Esophagus squamous epithelium (tissue), 5 donors: ENCODE data around the gene GLTP. TPM values are rescaled to one million over a fixed set of nuclear protein-coding genes. Genes with fewer than 3 reads are reported as not detected.

Experiments used
- DNase-seq: peaks from one replicate; lab custom pipeline; 2025; lab: John Stamatoyannopoulos, UW
- H3K27ac ChIP-seq, 4 donors: fragments of 200-600 bp; sonication (generic); one replicate each; pipeline ENCODE4 v1.5.1; 2016 to 2019; ENCODE audit warnings: mild to moderate bottlenecking in 1 of 4
- H3K27me3 ChIP-seq, 4 donors: fragments of 200-600 bp; sonication (generic); 1 replicate in 3 of 4; 2 replicates in 1 of 4; pipeline versions ENCODE4 v1.5.1 to v1.6.0; 2017 to 2021; ENCODE audit warnings: antibody characterized with exemption in 1 of 4
- H3K36me3 ChIP-seq, 3 donors: fragments of 200-600 bp; sonication (generic); one replicate each; pipeline ENCODE4 v1.5.1; 2016 to 2019
- H3K4me1 ChIP-seq, 3 donors: fragments of 200-600 bp; sonication (generic); one replicate each; pipeline ENCODE4 v1.5.1; 2017 to 2019
- H3K4me3 ChIP-seq, 4 donors: fragments of 200-600 bp; sonication (generic); 1 replicate in 3 of 4; 2 replicates in 1 of 4; pipeline ENCODE4 v1.5.1; 2016 to 2019; ENCODE audit warnings: mild to moderate bottlenecking in 2 of 4, moderate library complexity in 1 of 4
- H3K9me3 ChIP-seq, 3 donors: fragments of 200-600 bp; sonication (generic); one replicate each; pipeline ENCODE4 v1.5.1; 2016 to 2019
- POLR2A ChIP-seq, 4 donors: fragments of 450-650 bp; IDR thresholded peaks; one replicate each; pipeline ENCODE4 v1.6.1; 2017; ENCODE audit warnings: antibody characterized with exemption in 4 of 4, mild to moderate bottlenecking in 4 of 4, moderate library complexity in 3 of 4
- WGBS, 2 donors: methylation state at CpG; one replicate each; pipeline ENCODE4 v1.1.5; 2018; 5-methylcytosine and 5-hydroxymethylcytosine counted together
- intact Hi-C: fragments of 100-400 bp; cut with DNase I; formaldehyde crosslinking; loops from one replicate; pipeline ENCODE4 v1.15.0; 2022
- total RNA-seq, 4 donors: library from RNA; depleted of rRNA; stranded (reverse); fragments of >200 nt; gene quantifications; one replicate each; pipeline ENCODE4 v1.1.0, GENCODE V29; 2016
- TF ChIP-seq, protein P1 (sequence below), 6 experiments: fragments of 450-650 bp in 4 of 6; fragments of 200-600 bp in 2 of 6; sonication (generic) in 2 of 6; IDR thresholded peaks; one replicate each; pipeline ENCODE4 v1.5.1; 2016 to 2019; ENCODE audit warnings: antibody characterized with exemption in 6 of 6, mild to moderate bottlenecking in 4 of 6, moderate library complexity in 4 of 6
- donor health status: DM: yes; HTN: yes; CAD: no.

Gene GLTP
- total RNA-seq, 4 donors from 2014 or later = 315 to 901 (median 457) TPM

DNA sequence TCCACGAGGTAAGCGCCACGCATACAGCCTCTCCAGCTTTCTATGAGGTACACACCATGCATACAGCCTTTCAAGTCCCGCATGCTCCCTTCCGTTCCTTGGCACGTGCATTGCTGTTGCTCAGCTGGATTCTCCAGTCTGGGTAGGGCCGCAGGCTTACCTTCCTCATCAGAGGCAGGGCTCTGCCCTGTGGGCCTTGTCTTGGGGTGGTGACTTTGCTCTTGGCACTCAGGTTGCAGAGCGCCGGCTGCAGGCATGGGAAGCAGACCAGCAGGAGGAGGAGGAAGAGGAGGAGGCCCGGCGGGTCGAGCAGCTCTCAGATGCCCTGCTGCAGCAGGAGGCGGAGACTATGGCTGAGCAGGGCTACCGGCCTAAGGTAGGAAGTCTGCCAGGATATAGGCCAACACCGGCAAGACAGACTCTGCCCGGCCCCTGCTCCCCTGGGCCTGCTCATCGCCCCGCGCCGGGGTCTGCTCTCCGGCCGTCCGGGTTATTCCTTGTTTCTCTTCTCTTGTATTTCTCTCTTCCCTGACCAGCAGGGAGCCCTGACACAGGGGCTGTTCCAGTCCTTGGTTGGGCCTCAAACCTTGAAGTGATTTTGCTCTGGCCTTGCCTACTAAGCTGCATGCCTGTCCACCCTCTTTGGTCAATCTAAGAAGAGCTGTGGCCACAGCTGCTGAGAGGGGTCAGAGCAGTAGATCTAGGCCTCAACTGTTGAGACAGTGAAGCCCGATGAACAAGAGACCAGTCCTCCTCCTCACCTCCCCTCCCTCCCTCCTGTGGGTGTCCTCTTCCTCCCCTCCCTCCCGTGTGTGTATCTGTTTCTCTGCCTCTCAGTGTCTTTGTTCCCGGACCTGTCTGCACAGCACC, 35.1 kb upstream of the GLTP start:
- Histone ChIP-seq H3K27ac (peak overlapping the region in 3 of 4 donors; percentile 68 to 72 (median 69)), H3K27me3 (no peaks in the 10 kb centered on the region), H3K4me3 (no peak overlapping the region), H3K9me3 (no peaks in the 10 kb centered on the region), H3K36me3 (peaks cover 36 to 100% (median 37%) of the 10 kb centered on the region in 3 donors), H3K4me1 (peaks cover 0 to 23% (median 6%) of the 10 kb centered on the region in 3 donors)
- TF ChIP-seq, protein P1, sequence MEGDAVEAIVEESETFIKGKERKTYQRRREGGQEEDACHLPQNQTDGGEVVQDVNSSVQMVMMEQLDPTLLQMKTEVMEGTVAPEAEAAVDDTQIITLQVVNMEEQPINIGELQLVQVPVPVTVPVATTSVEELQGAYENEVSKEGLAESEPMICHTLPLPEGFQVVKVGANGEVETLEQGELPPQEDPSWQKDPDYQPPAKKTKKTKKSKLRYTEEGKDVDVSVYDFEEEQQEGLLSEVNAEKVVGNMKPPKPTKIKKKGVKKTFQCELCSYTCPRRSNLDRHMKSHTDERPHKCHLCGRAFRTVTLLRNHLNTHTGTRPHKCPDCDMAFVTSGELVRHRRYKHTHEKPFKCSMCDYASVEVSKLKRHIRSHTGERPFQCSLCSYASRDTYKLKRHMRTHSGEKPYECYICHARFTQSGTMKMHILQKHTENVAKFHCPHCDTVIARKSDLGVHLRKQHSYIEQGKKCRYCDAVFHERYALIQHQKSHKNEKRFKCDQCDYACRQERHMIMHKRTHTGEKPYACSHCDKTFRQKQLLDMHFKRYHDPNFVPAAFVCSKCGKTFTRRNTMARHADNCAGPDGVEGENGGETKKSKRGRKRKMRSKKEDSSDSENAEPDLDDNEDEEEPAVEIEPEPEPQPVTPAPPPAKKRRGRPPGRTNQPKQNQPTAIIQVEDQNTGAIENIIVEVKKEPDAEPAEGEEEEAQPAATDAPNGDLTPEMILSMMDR (IDR thresholded peaks at IDR 0.05) = peak in 1 of 6 experiments; percentile 17
- TF ChIP-seq POLR2A (IDR thresholded peaks at IDR 0.05) = no peak
- WGBS, 2 donors = 63 to 88% methylated on average over 19 to 21 of the region's 26 CpGs
- intact Hi-C loops = no loop called here
- no peak for DNase-seq

DNA sequence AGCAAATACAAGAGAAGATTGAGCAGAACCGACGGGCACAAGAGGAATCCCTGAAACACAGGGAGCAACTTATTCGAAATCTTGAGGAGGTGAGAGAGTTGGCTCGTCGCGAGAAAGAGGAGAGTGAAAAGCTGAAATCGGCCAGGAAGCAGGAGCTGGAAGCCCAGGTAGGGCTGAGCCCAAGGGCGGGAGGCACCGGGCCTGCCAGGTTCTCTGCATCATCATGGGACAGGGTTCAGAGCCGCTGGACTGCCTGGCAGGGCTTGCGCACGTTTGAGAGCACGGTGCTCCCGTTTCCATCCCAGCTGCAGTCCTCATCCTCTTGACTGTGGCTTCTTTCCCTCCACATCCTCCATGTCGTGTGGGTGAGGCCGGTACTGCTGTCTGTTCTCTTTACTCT, 34.1 kb upstream of the GLTP start:
- no peak for DNase-seq
- Histone ChIP-seq H3K36me3 (peaks cover 32 to 100% (median 42%) of the 10 kb centered on the region in 3 donors), H3K4me1 (peaks cover 0 to 23% (median 6%) of the 10 kb centered on the region in 3 donors), H3K27ac (peak overlapping the region in 2 of 4 donors; percentile 18), H3K9me3 (no peaks in the 10 kb centered on the region), H3K4me3 (no peak overlapping the region), H3K27me3 (no peaks in the 10 kb centered on the region)
- TF ChIP-seq POLR2A (IDR thresholded peaks at IDR 0.05) = no peak
- TF ChIP-seq, protein P1 (IDR thresholded peaks at IDR 0.05) = no peak
- WGBS, 2 donors = 80 to 81% methylated on average over 13 to 16 of the region's 16 CpGs
- intact Hi-C loops = no loop called here

DNA sequence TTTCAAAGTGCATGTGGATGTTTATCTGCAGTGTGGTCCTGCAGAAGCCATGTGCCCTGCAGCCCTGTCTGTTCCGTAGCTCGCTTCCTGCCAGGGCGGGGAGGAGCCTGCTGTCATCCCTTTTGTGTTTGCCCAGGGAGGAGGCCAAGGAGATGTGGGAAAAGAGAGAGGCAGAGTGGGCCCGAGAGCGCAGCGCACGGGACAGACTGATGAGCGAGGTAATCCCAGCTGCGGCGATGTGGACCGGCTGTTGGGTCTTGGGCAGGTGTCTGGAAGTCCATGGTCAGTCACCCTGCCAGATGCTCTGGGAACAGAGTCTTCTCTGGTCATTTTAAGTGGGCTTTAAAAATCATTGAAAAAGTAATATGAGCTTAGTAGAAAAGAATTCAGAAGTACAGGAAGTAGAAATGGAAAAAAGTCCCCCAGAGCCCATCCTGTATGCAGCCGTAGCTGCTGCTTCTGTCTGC, 32.5 kb upstream of the GLTP start:
- TF ChIP-seq, protein P1 (IDR thresholded peaks at IDR 0.05) = no peak
- TF ChIP-seq POLR2A (IDR thresholded peaks at IDR 0.05) = no peak
- Histone ChIP-seq H3K4me1 (peaks cover 0 to 23% (median 6%) of the 10 kb centered on the region in 3 donors), H3K36me3 (peaks cover 35 to 100% (median 47%) of the 10 kb centered on the region in 3 donors), H3K9me3 (no peaks in the 10 kb centered on the region), H3K4me3 (no peak overlapping the region), H3K27ac (no peak overlapping the region), H3K27me3 (no peaks in the 10 kb centered on the region)
- no peak for DNase-seq
- 85 to 89% methylated on average over 12 of the region's 12 CpGs for WGBS, 2 donors
- intact Hi-C loops = no loop called here

DNA sequence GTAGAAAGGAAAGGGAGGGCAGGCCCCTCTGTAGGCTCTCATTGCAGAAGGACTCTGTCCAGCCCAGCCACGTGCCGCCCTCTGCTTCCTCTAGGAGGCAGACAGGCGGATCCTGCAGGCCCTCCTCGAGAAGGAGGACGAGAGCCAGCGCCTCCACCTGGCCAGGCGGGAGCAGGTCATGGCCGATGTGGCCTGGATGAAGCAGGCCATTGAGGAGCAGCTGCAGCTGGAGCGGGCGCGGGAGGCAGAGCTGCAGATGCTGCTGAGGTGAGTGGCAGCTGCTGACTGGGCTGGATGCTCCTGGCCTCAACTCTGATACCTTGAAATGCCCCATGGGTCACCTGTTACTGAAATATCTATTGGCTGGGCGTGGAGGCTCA, 30.6 kb upstream of the GLTP start:
- no peak for DNase-seq
- Histone ChIP-seq H3K27me3 (no peaks in the 10 kb centered on the region), H3K4me3 (no peak overlapping the region), H3K4me1 (peaks cover 0 to 18% (median 6%) of the 10 kb centered on the region in 3 donors), H3K36me3 (peaks cover 46 to 100% (median 58%) of the 10 kb centered on the region in 3 donors), H3K9me3 (no peaks in the 10 kb centered on the region), H3K27ac (no peak overlapping the region)
- 74 to 81% methylated on average over 6 to 10 of the region's 12 CpGs for WGBS, 2 donors
- no peak for TF ChIP-seq POLR2A (IDR thresholded peaks at IDR 0.05)
- TF ChIP-seq, protein P1 (IDR thresholded peaks at IDR 0.05) = peak in 2 of 6 experiments; percentile 9 to 55
- intact Hi-C loops = no loop called here
